H1 (cell line): ENCODE measurements around the gene P2RY8. TPM values are rescaled to one million over a fixed set of nuclear protein-coding genes. Genes with fewer than 3 reads are reported as not detected.

Source experiments
- EZH2 ChIP-seq: fragments of 200-600 bp; sonication (generic); IDR thresholded peaks from 2 replicates; pipeline ENCODE4 v1.7.1; 2012; ENCODE audit warnings: low read depth, mild to moderate bottlenecking, moderate library complexity, low read length, inconsistent platforms; ENCODE audit not compliant: severe bottlenecking
- POLR2AphosphoS5 ChIP-seq: IDR thresholded peaks from 2 replicates; pipeline ENCODE4 v1.6.1; 2011; ENCODE audit warnings: low read depth, low read length
- TAF1 ChIP-seq: IDR thresholded peaks from 2 replicates; pipeline ENCODE4 v1.6.1; 2011; ENCODE audit warnings: mild to moderate bottlenecking, low read depth, low read length
- TCF12 ChIP-seq: IDR thresholded peaks from 2 replicates; pipeline ENCODE4 v1.6.1; 2011; ENCODE audit warnings: low read depth, mild to moderate bottlenecking, low read length
- ZNF274 ChIP-seq: IDR thresholded peaks from 2 replicates; pipeline ENCODE4 v1.7.0; 2012; ENCODE audit warnings: low read length, borderline replicate concordance; ENCODE audit errors: extremely low read depth
- polyA plus RNA-seq, 7 experiments: library from polyadenylated mRNA; depleted of rRNA in 3 of 7; stranded (reverse) in 5 of 7; unstranded in 2 of 7; fragments of >200 nt in 5 of 7; fragments of 200-250 nt in 2 of 7; gene quantifications; 1 replicate in 5 of 7; 2 replicates in 1 of 7; 4 replicates in 1 of 7; pipeline versions ENCODE4 v1.2.1 to v1.2.3, GENCODE V29; 2011 to 2013; ENCODE audit warnings: missing spikeins in 2 of 7, mixed read lengths in 2 of 7
- total RNA-seq: library from RNA; stranded (reverse); fragmentation: NEBNext Ultra II Directional; extraction: Animal tissue kit (Norgen Biotek cat#: 25700); gene quantifications from 2 replicates; pipeline ENCODE4 v1.2.1, GENCODE V29; 2021
- TF ChIP-seq, protein P1 (sequence below): IDR thresholded peaks from 2 replicates; pipeline ENCODE4 v1.6.1; 2011; ENCODE audit warnings: low read length, improper control_type of control experiment
- TF ChIP-seq, protein P2 (sequence below): IDR thresholded peaks from 2 replicates; pipeline ENCODE4 v1.6.1; 2011; ENCODE audit warnings: low read depth, mild to moderate bottlenecking, low read length; ENCODE audit not compliant: insufficient read depth

Gene P2RY8
- total and polyA plus RNA-seq, 2 of the 8 experiments (the other 6 are each of a cell fraction or from before 2014, with no cell fraction given), result 0.09 to 0.15 TPM

DNA sequence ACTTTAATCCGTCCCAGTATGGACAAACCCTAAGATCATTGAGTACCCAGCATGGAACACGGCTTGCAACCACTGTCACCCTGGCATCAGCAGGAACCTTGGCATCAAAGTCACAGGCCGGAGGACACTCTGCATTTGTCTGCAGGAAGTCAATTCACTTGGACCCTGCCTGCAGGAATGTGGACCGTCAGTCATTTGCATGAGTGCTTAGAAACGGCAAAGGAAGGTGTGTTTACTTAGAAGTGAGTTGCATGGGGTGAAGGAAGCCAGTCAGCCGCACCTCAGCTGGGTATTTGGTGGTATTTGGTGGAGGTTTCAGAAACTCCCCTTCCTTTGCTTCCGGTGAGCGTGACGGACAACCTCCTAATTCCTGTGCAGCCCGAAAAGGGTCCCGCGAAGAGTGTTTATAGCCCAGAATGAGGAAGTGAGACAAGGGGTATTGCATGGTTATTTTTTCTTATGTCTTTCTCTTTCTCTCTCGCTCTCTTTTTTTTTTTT, 15.5 kb downstream of the P2RY8 start (continued):
- TF ChIP-seq, protein P1, sequence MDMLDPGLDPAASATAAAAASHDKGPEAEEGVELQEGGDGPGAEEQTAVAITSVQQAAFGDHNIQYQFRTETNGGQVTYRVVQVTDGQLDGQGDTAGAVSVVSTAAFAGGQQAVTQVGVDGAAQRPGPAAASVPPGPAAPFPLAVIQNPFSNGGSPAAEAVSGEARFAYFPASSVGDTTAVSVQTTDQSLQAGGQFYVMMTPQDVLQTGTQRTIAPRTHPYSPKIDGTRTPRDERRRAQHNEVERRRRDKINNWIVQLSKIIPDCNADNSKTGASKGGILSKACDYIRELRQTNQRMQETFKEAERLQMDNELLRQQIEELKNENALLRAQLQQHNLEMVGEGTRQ, result no peak
- TF ChIP-seq ZNF274 (no peak), EZH2 (no peak), TAF1 (0 out of 2 replicates have a peak, but pooled peaks have one; percentile 14), POLR2AphosphoS5 (no peak), TCF12 (no peak)
- TF ChIP-seq, protein P2, sequence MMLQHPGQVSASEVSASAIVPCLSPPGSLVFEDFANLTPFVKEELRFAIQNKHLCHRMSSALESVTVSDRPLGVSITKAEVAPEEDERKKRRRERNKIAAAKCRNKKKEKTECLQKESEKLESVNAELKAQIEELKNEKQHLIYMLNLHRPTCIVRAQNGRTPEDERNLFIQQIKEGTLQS, result no peak
